RPMI7951 (cell line): ENCODE measurements around the gene RPS6KA4. TPM values are rescaled to one million over a fixed set of nuclear protein-coding genes. Genes with fewer than 3 reads are reported as not detected.

Experiments
- DNase-seq: peaks from one replicate; pipeline ENCODE4 v3.0.0-alpha.2; 2012; ENCODE audit warnings: low read depth
- total RNA-seq: library from RNA; depleted of rRNA; stranded (reverse); fragments of >200 nt; shearing (Covaris generic); gene quantifications from 2 replicates; pipeline ENCODE4 v1.2.3, GENCODE V29; 2014; rRNA removed

RPS6KA4 gene
- total RNA-seq, 1 experiment from 2014 or later, result 20.8 TPM

DNA sequence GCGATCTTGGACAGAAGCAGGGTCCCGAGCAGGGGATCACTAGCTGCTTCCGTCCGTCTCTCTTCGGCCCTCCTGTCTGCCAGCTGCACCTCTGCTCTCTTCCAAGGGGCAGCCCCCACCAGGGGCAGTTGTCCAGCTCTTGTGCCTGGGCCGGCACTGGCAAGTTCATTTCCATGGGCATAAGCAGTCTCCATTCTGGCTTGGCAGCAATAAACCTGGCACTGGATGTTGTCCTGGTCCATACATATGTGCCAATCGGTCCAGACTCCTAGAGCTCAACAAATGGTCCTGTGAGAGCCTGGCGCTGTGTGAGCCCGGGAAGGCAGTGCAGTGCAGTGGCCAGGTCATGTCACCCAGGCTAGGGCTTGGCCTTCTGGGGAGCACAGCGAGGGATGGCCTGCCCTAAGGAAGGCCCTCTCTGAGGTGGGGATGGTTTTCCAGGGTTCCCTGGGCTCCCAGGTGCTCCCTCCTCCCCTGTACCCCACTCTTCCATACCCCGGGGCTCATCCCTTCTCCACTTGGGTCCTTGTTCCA, 60.4 kb downstream of the RPS6KA4 start:
- no peak for DNase-seq

DNA sequence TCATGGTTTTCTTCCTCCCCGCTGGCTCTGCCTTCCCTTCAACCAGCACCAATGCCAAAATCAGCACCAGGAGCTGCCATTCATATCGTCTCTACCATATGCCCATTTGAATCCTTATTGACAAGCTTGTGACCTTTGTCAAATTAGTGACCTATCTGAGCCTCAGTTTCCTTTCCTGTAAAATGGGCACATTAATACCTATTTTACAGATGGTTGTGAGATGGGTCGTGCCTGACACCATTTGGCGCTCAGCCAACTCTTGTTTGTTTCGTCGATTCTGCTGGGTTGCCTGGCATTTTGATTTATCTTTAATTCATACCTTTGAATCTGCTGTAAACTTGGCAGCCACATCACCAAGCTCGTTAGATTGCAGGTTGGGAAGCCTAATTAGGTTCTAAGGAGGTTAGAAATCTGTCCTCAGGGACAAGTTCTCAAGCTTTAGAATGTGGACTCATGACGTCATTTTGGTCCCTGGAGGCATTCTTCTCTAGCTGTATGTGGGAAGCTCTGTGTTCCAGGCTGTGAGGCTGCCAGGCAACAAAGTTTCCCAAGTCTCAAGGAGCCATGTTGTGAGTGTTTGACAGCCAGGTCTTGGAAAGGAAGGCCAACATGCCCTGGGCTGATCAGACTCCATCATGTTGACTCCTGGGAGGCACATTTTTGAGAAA, 61.0 kb downstream of the RPS6KA4 start:
- DNase-seq, result peak; percentile 43

Other genes with a start within 250 kb of the RPS6KA4 start
- 36.7 and 43.3 TPM in 2 replicates for gene MACROD1, start 193.0 kb upstream of the RPS6KA4 start, total RNA-seq
- 306 and 321 TPM in 2 replicates for gene STIP1, start 173.0 kb upstream of the RPS6KA4 start, total RNA-seq
- 25.9 and 29.1 TPM in 2 replicates for gene FERMT3, start 152.4 kb upstream of the RPS6KA4 start, total RNA-seq
- gene TRPT1, start 133.0 kb upstream of the RPS6KA4 start, total RNA-seq, result 67.2 and 79.8 TPM in 2 replicates
- gene NUDT22, start 132.9 kb upstream of the RPS6KA4 start, total RNA-seq, result 59.7 and 90.2 TPM in 2 replicates
- 17.2 and 23.7 TPM in 2 replicates for gene DNAJC4, start 128.6 kb upstream of the RPS6KA4 start, total RNA-seq
- 45.7 and 51.3 TPM in 2 replicates for gene VEGFB, start 124.6 kb upstream of the RPS6KA4 start, total RNA-seq
- gene FKBP2, start 118.1 kb upstream of the RPS6KA4 start, total RNA-seq, result 76.3 and 109 TPM in 2 replicates
- 418 and 531 TPM in 2 replicates for gene PPP1R14B, start 112.2 kb upstream of the RPS6KA4 start, total RNA-seq
- 48.1 and 60.4 TPM in 2 replicates for gene PLCB3, start 107.6 kb upstream of the RPS6KA4 start, total RNA-seq
- 121 and 165 TPM in 2 replicates for gene BAD, start 74.5 kb upstream of the RPS6KA4 start, total RNA-seq
- 25.9 and 26.8 TPM in 2 replicates for gene GPR137, start 73.3 kb upstream of the RPS6KA4 start, total RNA-seq
- not detected in 2 replicates for gene KCNK4, start 67.9 kb upstream of the RPS6KA4 start, total RNA-seq
- 0.68 and 1.7 TPM in 2 replicates for gene CATSPERZ, start 58.8 kb upstream of the RPS6KA4 start, total RNA-seq
- 7.4 and 10.8 TPM in 2 replicates for gene ESRRA, start 53.6 kb upstream of the RPS6KA4 start, total RNA-seq
- 434 and 545 TPM in 2 replicates for gene TRMT112, start 41.6 kb upstream of the RPS6KA4 start, total RNA-seq
- gene PRDX5, start 41.0 kb upstream of the RPS6KA4 start, total RNA-seq, result 245 and 355 TPM in 2 replicates
- 1.2 and 2.8 TPM in 2 replicates for gene CCDC88B, start 19.0 kb upstream of the RPS6KA4 start, total RNA-seq
- not detected in 2 replicates for gene SLC22A11, start 196.8 kb downstream of the RPS6KA4 start, total RNA-seq
- not detected in 2 replicates for gene SLC22A12, start 232.1 kb downstream of the RPS6KA4 start, total RNA-seq